Keratinocyte (primary cell): ENCODE measurements around the gene WDR5.

Experiments used
- CTCF ChIP-seq, 3 experiments: IDR thresholded peaks in 1 of 3; conservative IDR thresholded peaks in 1 of 3; optimal IDR thresholded peaks in 1 of 3; 2 replicates in 2 of 3; 3 replicates in 1 of 3; pipeline versions ENCODE3 to v1.5.1; 2011; ENCODE audit warnings: low read length in 3 of 3, mild to moderate bottlenecking in 3 of 3, moderate library complexity in 2 of 3, control low read depth in 1 of 3, inconsistent platforms in 1 of 3; ENCODE audit not compliant: insufficient read depth in 2 of 3; ENCODE audit errors: extremely low read depth in 1 of 3
- EZH2 ChIP-seq: IDR thresholded peaks from one replicate; pipeline ENCODE4 v1.6.1; 2012; ENCODE audit warnings: inconsistent platforms, mild to moderate bottlenecking, low read length, moderate library complexity

- no peak for TF ChIP-seq EZH2
- TF ChIP-seq CTCF (optimal IDR thresholded peaks at IDR 0.05 in 1 of 3, IDR thresholded peaks at IDR 0.05 in 1 of 3, conservative IDR thresholded peaks at IDR 0.05 in 1 of 3; ENCODE audit: extremely low read depth in 1 of 3, insufficient read depth in 2 of 3, low read length in 3 of 3), result no peak
Measured at GRCh38 chr9:134165357-134166315, 29.8 kb downstream of the WDR5 start.
